Activated CD4-positive, alpha-beta T cell treated with anti-CD3 and anti-CD28 coated beads, Interleukin-2, Interleukin-4, amounts not matched to agents 100 ng/mL and 50 ng/mL, durations not matched to agents 16 hours and 8 hours (primary cell): ENCODE results near the gene SMARCA2.

Experiments
- DNase-seq: peaks from one replicate; pipeline ENCODE4 v3.0.0-alpha.2; 2020; ENCODE audit warnings: low spot score

The SMARCA2 gene

GRCh38 chr9:2093920-2094597, 78.9 kb downstream of the SMARCA2 start:
- no peak for DNase-seq

DNA sequence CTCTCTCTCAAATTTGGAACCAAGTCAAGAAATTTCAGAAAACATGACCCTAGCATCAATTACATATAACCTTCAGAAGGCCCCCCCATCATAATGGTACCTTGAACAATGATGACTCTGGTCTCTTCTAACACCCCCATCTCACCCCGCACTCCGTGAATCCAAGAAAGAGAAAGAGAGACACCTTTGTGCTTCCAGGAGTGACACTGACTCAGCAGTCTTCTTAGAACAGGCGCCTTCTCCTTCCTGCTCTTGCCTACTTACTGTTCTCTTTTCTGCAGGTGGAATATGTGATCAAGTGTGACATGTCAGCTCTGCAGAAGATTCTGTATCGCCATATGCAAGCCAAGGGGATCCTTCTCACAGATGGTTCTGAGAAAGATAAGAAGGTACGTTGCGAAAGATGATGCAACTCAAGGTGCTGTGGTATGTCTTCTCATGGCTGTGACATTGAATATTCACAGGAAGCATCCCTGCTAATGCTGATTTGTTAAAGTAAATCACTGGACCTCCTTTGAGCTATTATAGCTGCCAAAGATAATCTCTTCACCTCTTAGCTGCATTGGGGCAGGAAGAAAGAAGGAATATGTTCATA, 81.3 kb downstream of the SMARCA2 start:
- no peak for DNase-seq

- peak; percentile 10 for DNase-seq
These were observed 91.5 kb downstream of the SMARCA2 start for GRCh38 chr9:2106666-2107065.

DNA sequence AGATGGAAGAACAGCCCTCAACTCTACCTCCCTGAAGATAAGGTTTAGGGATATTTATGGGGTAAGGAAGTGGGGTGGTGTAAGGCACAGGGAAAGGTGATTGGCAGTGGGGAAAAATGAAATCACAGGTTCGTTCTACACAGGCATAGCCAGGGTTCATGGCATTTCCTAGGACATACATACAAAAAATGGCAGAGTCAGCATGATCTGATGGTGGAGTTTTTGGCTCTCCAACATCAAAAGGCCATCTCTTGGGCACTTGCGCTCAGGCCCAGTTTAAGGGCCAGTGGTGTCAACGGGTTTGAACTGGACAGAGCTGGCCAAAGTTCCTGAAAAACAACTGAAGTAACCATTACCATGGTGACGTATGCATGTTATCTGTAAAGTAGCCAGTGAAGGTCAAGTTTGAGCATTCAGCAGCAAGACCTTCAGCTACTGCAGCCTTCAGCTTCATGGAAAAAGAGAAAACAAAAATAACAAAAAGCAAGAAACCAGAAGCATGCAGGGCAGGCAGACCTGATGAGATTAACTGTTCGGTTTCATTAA, 92.8 kb downstream of the SMARCA2 start:
- DNase-seq = no peak

- DNase-seq = no peak
These were observed 94.0 kb downstream of the SMARCA2 start for GRCh38 chr9:2109069-2109650.

- no peak for DNase-seq
These were observed 94.9 kb downstream of the SMARCA2 start for GRCh38 chr9:2110036-2110435.

DNA sequence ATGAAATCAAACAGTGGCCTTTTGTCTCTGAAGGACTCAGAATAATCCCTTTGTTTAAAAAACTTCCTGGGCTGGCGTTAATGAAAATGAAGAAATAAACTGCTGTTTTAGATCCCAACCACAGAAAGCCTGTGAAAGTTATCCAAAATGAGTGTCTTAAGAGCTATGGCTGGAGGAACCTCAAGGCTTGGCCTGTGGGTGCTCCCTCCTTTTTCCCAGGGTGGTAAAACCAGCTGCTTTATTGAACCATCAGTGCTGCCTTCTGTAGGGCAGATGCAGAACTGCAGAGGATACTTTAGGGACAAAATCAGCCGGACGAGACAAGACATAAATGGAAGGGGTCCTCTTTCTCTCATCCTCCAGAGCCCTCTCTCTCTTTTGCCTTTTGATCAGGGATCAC, 100.9 kb downstream of the SMARCA2 start:
- peak; percentile 6 for DNase-seq

GRCh38 chr9:2117527-2117926, 102.4 kb downstream of the SMARCA2 start:
- no peak for DNase-seq

DNA sequence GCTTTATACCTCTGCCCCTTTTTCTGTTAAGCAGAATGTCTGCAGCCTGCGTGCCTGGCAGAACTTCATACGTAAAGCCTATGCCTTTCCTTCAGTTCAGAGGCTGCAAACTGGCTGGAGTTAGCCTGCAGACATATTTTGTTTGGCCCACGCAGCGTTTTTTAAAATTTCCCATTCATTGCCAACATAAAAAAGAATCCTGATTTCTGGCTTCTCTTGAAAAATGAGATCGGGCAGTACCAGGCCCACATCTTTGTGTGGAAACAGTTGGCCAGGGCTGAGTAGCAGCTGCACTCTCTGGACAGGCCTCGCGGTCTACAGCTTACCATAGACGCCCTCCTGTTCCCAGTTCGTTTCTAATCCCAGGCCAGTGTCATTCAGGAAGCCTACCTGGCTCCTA, 104.4 kb downstream of the SMARCA2 start:
- no peak for DNase-seq

DNA sequence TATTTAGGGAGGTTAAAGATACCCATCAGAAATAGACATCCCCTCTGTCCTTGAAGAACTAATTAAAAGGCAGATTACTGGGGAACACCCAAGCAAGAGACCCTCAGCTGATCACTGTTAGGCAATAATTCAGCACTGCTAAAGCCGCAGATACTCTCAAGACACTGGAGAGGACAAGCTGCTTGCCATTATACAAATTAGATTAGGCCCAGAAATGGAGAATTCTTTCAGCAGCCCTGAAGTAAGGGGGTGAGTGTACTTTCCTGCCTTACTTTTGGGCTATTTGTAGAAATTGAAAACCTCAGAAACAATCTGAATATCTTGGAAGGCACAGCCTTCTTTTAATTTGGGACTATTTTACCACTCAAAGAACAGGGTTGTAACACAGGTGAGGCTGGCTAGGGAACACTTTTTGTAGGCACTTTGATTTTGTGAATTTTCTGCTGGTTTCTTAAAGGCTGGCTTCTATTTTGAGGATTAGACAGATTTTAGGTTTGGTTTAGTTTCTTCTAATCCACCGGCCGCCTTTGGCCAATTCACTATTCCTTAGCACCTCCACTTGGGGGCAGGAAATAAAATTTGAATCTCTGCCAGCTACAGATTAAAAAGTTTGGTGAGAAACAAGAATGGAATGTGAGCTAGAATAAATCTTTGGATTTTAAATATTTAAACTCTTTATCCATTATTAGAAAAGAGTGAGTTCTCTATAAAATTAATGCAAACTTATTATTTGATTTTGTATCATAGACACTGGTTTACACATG, 106.0 kb downstream of the SMARCA2 start:
- DNase-seq = no peak

DNA sequence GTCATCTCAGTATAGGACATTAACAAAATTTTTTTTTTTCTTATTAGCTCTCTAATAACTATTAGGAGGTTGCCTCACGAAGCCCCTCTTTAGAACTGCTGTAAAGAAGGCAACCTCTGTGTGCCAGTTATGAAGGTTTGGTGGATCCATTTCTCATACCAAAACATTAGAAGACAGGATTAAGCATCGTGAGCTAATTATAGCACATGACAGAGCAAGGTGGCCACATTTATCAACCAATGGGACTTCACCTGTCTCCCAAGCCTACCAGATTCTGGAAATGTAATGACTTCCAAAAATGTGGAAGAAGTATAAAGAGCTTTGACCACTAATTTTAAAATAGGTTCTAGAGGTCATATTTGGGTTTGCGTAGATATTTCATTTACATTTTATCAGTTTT, 107.2 kb downstream of the SMARCA2 start:
- no peak for DNase-seq

- DNase-seq = peak; percentile 34
These were observed 110.8 kb downstream of the SMARCA2 start for GRCh38 chr9:2125906-2126305.

DNA sequence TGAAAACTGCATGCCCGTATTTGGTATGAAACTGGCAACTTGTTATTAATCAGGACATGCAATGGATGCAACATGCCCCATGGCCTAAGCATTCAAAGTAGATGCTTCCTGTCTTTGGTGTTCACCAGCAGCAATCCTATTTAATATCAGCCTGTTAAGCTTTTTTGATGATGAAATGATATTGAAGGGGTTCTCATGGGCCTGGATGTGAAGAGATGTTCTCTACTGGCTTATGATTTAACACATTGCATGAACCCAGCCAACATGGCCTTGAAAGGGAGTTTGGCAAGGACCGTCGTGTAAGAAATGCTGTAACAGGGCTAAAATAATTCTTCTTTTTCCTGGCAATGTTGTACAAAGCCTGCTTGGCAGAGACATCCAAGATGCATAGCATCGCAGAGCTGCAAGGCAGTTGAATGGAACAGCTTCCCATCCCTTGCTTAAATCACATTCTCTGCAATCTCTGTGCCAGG, 111.2 kb downstream of the SMARCA2 start:
- DNase-seq = no peak

- no peak for DNase-seq
These were observed 112.3 kb downstream of the SMARCA2 start for GRCh38 chr9:2127486-2127885.

DNA sequence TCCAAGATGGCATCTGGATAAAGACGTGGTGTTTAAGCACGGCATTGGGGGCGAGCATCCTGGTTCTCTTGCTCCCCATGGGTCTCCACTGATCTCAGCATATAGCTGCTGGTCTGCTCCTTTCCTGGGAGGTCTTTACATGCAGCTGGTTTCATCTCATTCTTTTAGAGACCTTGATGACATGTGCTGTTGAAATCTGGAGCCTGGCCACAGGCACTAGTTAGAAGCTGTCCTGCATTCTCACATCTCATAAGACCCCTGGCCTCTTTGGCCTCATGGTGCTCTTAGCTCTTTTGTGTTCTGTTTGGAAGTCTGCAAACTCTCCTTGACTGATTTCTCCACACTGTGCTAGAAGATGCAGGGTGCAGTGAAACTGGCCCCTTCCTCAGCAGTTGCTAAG, 113.0 kb downstream of the SMARCA2 start:
- no peak for DNase-seq

DNA sequence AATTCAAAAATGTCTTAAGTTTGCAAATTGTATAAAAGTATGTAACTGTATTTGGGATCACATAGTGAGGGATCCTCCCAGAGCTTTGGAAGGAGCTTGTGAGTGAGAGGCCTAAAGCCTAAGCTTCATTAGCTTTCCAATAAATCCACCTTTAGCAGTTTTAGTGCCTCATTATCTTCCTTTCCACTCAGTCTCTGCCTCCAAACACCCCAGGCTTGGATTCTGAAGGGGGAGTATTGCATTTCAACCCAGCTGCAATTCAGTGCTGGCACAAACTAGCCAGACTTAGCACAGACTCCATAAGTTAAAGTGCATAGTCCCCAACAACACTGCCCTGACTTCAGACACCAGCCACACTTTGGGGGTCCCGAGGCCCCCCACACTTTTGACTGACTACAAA, 113.5 kb downstream of the SMARCA2 start:
- no peak for DNase-seq

DNA sequence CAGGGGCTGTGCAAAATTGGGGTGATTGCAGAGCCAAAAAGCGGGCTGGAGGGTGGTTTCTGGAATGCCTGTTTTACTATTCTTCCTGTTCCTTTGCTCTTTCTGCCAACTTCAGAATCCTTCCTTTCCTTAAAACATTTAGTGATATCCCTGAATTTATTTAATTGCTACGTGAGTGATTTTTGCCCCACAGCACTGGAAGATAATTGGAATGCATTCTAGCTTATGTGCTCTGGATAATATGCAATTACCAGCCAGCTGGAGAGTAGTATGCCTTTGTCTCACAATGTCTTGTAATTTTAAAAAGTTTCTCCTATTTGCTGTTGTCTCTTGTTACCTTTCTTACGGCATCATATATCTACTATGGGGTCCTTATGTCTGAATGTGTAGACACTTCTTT, 115.8 kb downstream of the SMARCA2 start:
- DNase-seq = no peak

- DNase-seq = no peak
These were observed 117.4 kb downstream of the SMARCA2 start for GRCh38 chr9:2132484-2133082.

- DNase-seq = no peak
These were observed 119.2 kb downstream of the SMARCA2 start for GRCh38 chr9:2134391-2134790.

GRCh38 chr9:2138646-2139045, 123.5 kb downstream of the SMARCA2 start:
- no peak for DNase-seq

GRCh38 chr9:2140600-2141223, 125.6 kb downstream of the SMARCA2 start:
- no peak for DNase-seq

DNA sequence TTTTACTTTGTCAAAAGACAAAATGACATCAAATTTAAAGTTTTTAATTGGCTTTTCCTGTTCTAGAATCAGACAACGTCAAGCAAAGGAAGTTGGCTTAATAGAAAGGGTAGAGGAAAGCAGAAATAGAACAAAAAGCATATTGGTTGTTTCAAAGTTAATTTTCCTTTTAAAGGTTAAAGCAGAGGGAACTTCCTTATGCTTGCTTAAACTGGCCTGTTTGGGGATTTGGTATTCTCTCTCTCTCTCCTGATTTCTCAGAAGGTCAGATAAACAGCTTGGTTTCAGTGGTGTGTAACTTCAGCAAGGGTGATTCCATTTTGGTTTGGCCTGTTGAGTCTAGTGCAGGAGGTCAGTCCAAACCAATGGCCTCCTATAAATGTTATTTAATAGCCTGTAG, 127.1 kb downstream of the SMARCA2 start:
- DNase-seq = no peak
